ENCODE data around the gene OTUD5.

DNA sequence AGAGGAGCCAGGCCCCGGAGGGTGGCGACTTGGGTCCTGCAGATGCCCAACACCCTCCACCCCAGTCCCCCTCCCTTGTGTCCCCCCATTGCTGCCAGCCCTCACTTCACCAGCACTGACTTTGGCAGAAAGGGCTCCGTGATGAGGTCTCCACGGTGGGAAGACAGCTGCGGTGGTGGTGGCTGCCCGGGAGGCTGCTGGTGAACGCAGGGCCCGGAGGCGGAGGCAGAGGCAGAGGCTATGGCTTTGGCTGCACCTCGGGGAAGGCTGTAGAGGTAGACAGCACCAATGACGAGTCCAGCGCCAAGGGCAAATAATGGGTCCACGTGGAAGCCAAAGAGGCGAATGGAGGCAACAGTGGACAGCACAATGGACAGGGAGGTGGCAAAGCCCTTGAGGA, 52.8 kb downstream of the OTUD5 start:
- TF ChIP-seq EZH2phosphoT487 (IDR thresholded peaks at IDR 0.05; ENCODE audit: low read length) (no peak), EZH2 (optimal IDR thresholded peaks at IDR 0.05; ENCODE audit: low read depth, low read length) (no peak)
- TF ChIP-seq, protein P1, sequence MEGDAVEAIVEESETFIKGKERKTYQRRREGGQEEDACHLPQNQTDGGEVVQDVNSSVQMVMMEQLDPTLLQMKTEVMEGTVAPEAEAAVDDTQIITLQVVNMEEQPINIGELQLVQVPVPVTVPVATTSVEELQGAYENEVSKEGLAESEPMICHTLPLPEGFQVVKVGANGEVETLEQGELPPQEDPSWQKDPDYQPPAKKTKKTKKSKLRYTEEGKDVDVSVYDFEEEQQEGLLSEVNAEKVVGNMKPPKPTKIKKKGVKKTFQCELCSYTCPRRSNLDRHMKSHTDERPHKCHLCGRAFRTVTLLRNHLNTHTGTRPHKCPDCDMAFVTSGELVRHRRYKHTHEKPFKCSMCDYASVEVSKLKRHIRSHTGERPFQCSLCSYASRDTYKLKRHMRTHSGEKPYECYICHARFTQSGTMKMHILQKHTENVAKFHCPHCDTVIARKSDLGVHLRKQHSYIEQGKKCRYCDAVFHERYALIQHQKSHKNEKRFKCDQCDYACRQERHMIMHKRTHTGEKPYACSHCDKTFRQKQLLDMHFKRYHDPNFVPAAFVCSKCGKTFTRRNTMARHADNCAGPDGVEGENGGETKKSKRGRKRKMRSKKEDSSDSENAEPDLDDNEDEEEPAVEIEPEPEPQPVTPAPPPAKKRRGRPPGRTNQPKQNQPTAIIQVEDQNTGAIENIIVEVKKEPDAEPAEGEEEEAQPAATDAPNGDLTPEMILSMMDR (IDR thresholded peaks at IDR 0.05; ENCODE audit: low read length) = no peak

All from MM.1S (cell line).